ENCODE measurements around the gene SYNDIG1L. TPM values are rescaled to one million over a fixed set of nuclear protein-coding genes. Genes with fewer than 3 reads are reported as not detected.

Gene SYNDIG1L
- polyA plus RNA-seq, 1 donor (not counting 4 experiments of a cell fraction or from before 2014, with no cell fraction given): not detected

- TF ChIP-seq, protein P1, sequence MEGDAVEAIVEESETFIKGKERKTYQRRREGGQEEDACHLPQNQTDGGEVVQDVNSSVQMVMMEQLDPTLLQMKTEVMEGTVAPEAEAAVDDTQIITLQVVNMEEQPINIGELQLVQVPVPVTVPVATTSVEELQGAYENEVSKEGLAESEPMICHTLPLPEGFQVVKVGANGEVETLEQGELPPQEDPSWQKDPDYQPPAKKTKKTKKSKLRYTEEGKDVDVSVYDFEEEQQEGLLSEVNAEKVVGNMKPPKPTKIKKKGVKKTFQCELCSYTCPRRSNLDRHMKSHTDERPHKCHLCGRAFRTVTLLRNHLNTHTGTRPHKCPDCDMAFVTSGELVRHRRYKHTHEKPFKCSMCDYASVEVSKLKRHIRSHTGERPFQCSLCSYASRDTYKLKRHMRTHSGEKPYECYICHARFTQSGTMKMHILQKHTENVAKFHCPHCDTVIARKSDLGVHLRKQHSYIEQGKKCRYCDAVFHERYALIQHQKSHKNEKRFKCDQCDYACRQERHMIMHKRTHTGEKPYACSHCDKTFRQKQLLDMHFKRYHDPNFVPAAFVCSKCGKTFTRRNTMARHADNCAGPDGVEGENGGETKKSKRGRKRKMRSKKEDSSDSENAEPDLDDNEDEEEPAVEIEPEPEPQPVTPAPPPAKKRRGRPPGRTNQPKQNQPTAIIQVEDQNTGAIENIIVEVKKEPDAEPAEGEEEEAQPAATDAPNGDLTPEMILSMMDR (optimal IDR thresholded peaks at IDR 0.05 in 1 of 3, IDR thresholded peaks at IDR 0.05 in 1 of 3, conservative IDR thresholded peaks at IDR 0.05 in 1 of 3; ENCODE audit: extremely low read depth in 1 of 3, insufficient read depth in 2 of 3, low read length in 3 of 3): no peak
- TF ChIP-seq EZH2 (IDR thresholded peaks at IDR 0.05; ENCODE audit: low read length): no peak
- no peaks in the 10 kb centered on the region for H4K20me1 ChIP-seq (ENCODE audit: control insufficient read depth, extremely low read depth, insufficient read depth, low read length)
- no peak for DNase-seq (ENCODE audit: low read depth, low spot score)
- no peak overlapping the region for H3K4me3 ChIP-seq (ENCODE audit: control insufficient read depth in 2 of 3, extremely low read depth in 1 of 3, insufficient read depth in 2 of 3, low read depth in 1 of 3, low read length in 3 of 3)
- H3K27ac ChIP-seq (ENCODE audit: control insufficient read depth, insufficient read depth, low read length): no peak overlapping the region
- H3K9me3 ChIP-seq (ENCODE audit: control insufficient read depth, low read depth, low read length): no peaks in the 10 kb centered on the region
- H3K36me3 ChIP-seq (ENCODE audit: control insufficient read depth in 2 of 2, extremely low read depth in 1 of 2, insufficient read depth in 2 of 2, low read length in 2 of 2): no peaks in the 10 kb centered on the region
- no peak for FAIRE-seq
- H3K79me2 ChIP-seq (ENCODE audit: control insufficient read depth, insufficient read depth, low read length): no peaks in the 10 kb centered on the region
- no peaks in the 10 kb centered on the region for H3K4me1 ChIP-seq (ENCODE audit: control insufficient read depth, extremely low read depth, insufficient read depth, low read length)
- H2AFZ ChIP-seq (ENCODE audit: control insufficient read depth, low read length): no peak overlapping the region
- H3K27me3 ChIP-seq (ENCODE audit: control insufficient read depth, extremely low read depth, insufficient read depth, low read length): peaks cover 36% of the 10 kb centered on the region
- H3K9me1 ChIP-seq (ENCODE audit: control insufficient read depth, extremely low read depth, insufficient read depth, low read length): no peaks in the 10 kb centered on the region
- H3K4me2 ChIP-seq (ENCODE audit: control insufficient read depth, extremely low read depth, insufficient read depth, low read depth, low read length): no peak overlapping the region
- dilution Hi-C loops (cut with MboI; ENCODE audit: extremely low pct_ligation_motif_present, low sequenced_read_pairs): no loop called here
- H3K9ac ChIP-seq (ENCODE audit: control insufficient read depth, extremely low read depth, insufficient read depth, low read length): no peak overlapping the region
Measured at GRCh38 chr14:74427651-74428050, 1.6 kb upstream of the SYNDIG1L start.

GRCh38 chr14:74425525-74426201 lies 347 bp downstream of the SYNDIG1L start:
- Histone ChIP-seq H3K4me2 (ENCODE audit: control insufficient read depth, extremely low read depth, insufficient read depth, low read depth, low read length) (no peak overlapping the region), H4K20me1 (ENCODE audit: control insufficient read depth, extremely low read depth, insufficient read depth, low read length) (no peaks in the 10 kb centered on the region), H2AFZ (ENCODE audit: control insufficient read depth, low read length) (no peak overlapping the region), H3K4me3 (ENCODE audit: control insufficient read depth in 2 of 3, extremely low read depth in 1 of 3, insufficient read depth in 2 of 3, low read depth in 1 of 3, low read length in 3 of 3) (no peak overlapping the region), H3K79me2 (ENCODE audit: control insufficient read depth, insufficient read depth, low read length) (no peaks in the 10 kb centered on the region), H3K9me1 (ENCODE audit: control insufficient read depth, extremely low read depth, insufficient read depth, low read length) (no peaks in the 10 kb centered on the region), H3K4me1 (ENCODE audit: control insufficient read depth, extremely low read depth, insufficient read depth, low read length) (no peaks in the 10 kb centered on the region), H3K9me3 (ENCODE audit: control insufficient read depth, low read depth, low read length) (no peaks in the 10 kb centered on the region), H3K27ac (ENCODE audit: control insufficient read depth, insufficient read depth, low read length) (no peak overlapping the region), H3K36me3 (ENCODE audit: control insufficient read depth in 2 of 2, extremely low read depth in 1 of 2, insufficient read depth in 2 of 2, low read length in 2 of 2) (no peaks in the 10 kb centered on the region), H3K9ac (ENCODE audit: control insufficient read depth, extremely low read depth, insufficient read depth, low read length) (no peak overlapping the region), H3K27me3 (ENCODE audit: control insufficient read depth, extremely low read depth, insufficient read depth, low read length) (peaks cover 36% of the 10 kb centered on the region)
- FAIRE-seq: no peak
- dilution Hi-C loops (cut with MboI; ENCODE audit: extremely low pct_ligation_motif_present, low sequenced_read_pairs): no loop called here
- TF ChIP-seq, protein P1 (optimal IDR thresholded peaks at IDR 0.05 in 1 of 3, IDR thresholded peaks at IDR 0.05 in 1 of 3, conservative IDR thresholded peaks at IDR 0.05 in 1 of 3; ENCODE audit: extremely low read depth in 1 of 3, insufficient read depth in 2 of 3, low read length in 3 of 3): no peak
- TF ChIP-seq EZH2 (IDR thresholded peaks at IDR 0.05; ENCODE audit: low read length): no peak
- no peak for DNase-seq (ENCODE audit: low read depth, low spot score)
